Breast epithelium (tissue), 4 donors: Measurements from ENCODE around the gene ZNF691. TPM values are rescaled to one million over a fixed set of nuclear protein-coding genes. Genes with fewer than 3 reads are reported as not detected.

Experiments used
- DNase-seq, 2 donors: peaks; one replicate each; pipeline ENCODE4 v3.0.0-alpha.2; 2019; ENCODE audit warnings: low spot score in 2 of 2
- H3K27ac ChIP-seq, 2 donors: fragments of 200-600 bp; sonication (generic) in 1 of 2; one replicate each; pipeline ENCODE4 v1.5.1; 2016 to 2019; ENCODE audit warnings: mild to moderate bottlenecking in 1 of 2
- H3K27me3 ChIP-seq, 2 donors: fragments of 200-600 bp; sonication (generic) in 1 of 2; one replicate each; pipeline versions ENCODE4 v1.5.1 to v1.6.0; 2017 to 2019; ENCODE audit warnings: control low read depth in 1 of 2, mild to moderate bottlenecking in 1 of 2
- H3K36me3 ChIP-seq: fragments of 200-600 bp; one replicate; pipeline ENCODE4 v1.5.1; 2019
- H3K4me1 ChIP-seq, 2 donors: fragments of 200-600 bp; sonication (generic); one replicate each; pipeline ENCODE4 v1.5.1; 2016 to 2019; ENCODE audit warnings: control low read depth in 1 of 2
- H3K4me3 ChIP-seq, 3 donors: fragments of 200-600 bp; sonication (generic); 1 replicate in 2 of 3; 2 replicates in 1 of 3; pipeline ENCODE4 v1.5.1; 2016 to 2019; ENCODE audit warnings: mild to moderate bottlenecking in 3 of 3, moderate library complexity in 2 of 3
- H3K9me3 ChIP-seq, 2 donors: fragments of 200-600 bp; sonication (generic) in 1 of 2; one replicate each; pipeline ENCODE4 v1.5.1; 2016 to 2019; ENCODE audit warnings: control low read depth in 1 of 2
- POLR2A ChIP-seq: fragments of 450-650 bp; IDR thresholded peaks from one replicate; pipeline ENCODE4 v1.6.1; 2016; ENCODE audit warnings: antibody characterized with exemption, mild to moderate bottlenecking, moderate library complexity
- POLR2AphosphoS5 ChIP-seq, 3 donors: sonication (generic); formaldehyde crosslinking; IDR thresholded peaks; one replicate each; pipeline ENCODE4 v1.6.1; 2017; ENCODE audit warnings: antibody characterized with exemption in 3 of 3
- intact Hi-C: fragments of 100-400 bp; cut with DNase I; formaldehyde crosslinking; loops from one replicate; pipeline ENCODE4 v1.15.1; 2023; ENCODE audit warnings: low total_unique reads
- total RNA-seq, 3 donors: library from RNA; depleted of rRNA; stranded (reverse); fragments of >200 nt; gene quantifications; one replicate each; pipeline ENCODE4 v1.1.0, GENCODE V29; 2016
- TF ChIP-seq, protein P1 (sequence below), 3 donors: fragments of 450-650 bp; IDR thresholded peaks; one replicate each; pipeline ENCODE4 v1.5.1; 2016 to 2017; ENCODE audit warnings: antibody characterized with exemption in 3 of 3, mild to moderate bottlenecking in 3 of 3, moderate library complexity in 3 of 3

Gene ZNF691
- total RNA-seq, 3 donors from 2014 or later = 5.8 to 18.4 (median 10.5) TPM

DNA sequence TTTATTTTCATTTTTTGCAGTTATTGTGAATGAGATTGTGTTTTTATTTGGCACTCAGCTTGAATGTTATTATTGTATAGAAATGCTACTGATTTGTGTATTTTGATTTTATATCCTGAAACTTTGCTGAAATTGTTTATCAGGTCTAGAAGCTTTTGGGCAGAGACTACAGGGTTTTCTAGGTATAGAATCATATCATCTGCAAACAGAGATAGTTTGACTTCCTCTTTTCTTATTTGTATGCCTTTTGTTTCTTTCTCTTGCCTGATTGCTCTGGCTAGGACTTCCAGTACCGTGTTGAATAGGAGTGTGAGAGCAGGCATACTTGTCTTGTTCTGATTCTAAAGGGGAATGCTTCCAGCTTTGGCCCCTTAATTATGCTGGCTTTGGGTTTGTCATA is 27.3 kb downstream of the ZNF691 start:
- no peak for DNase-seq

GRCh38 chr1:42876009-42876408 is 29.6 kb downstream of the ZNF691 start:
- peaks cover 0 to 6% of the 10 kb centered on the region in 2 donors for H3K9me3 ChIP-seq
- H3K36me3 ChIP-seq = no peaks in the 10 kb centered on the region
- H3K27me3 ChIP-seq = no peaks in the 10 kb centered on the region
- no peaks in the 10 kb centered on the region for H3K4me1 ChIP-seq
- TF ChIP-seq, protein P1, sequence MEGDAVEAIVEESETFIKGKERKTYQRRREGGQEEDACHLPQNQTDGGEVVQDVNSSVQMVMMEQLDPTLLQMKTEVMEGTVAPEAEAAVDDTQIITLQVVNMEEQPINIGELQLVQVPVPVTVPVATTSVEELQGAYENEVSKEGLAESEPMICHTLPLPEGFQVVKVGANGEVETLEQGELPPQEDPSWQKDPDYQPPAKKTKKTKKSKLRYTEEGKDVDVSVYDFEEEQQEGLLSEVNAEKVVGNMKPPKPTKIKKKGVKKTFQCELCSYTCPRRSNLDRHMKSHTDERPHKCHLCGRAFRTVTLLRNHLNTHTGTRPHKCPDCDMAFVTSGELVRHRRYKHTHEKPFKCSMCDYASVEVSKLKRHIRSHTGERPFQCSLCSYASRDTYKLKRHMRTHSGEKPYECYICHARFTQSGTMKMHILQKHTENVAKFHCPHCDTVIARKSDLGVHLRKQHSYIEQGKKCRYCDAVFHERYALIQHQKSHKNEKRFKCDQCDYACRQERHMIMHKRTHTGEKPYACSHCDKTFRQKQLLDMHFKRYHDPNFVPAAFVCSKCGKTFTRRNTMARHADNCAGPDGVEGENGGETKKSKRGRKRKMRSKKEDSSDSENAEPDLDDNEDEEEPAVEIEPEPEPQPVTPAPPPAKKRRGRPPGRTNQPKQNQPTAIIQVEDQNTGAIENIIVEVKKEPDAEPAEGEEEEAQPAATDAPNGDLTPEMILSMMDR (IDR thresholded peaks at IDR 0.05) = no peak
- no peak for TF ChIP-seq POLR2AphosphoS5 (IDR thresholded peaks at IDR 0.05)
- TF ChIP-seq POLR2A = no peak
- intact Hi-C loops = no loop called here
- H3K4me3 ChIP-seq = no peak overlapping the region
- no peak overlapping the region for H3K27ac ChIP-seq
- DNase-seq = no peak

More for the DNA sequence above, 27.3 kb downstream of the ZNF691 start:
- H3K9me3 ChIP-seq = peaks cover 0 to 6% of the 10 kb centered on the region in 2 donors
- H3K4me1 ChIP-seq = no peaks in the 10 kb centered on the region
- TF ChIP-seq, protein P1 (IDR thresholded peaks at IDR 0.05) = no peak
- TF ChIP-seq POLR2A = no peak
- no peak for TF ChIP-seq POLR2AphosphoS5 (IDR thresholded peaks at IDR 0.05)
- no peaks in the 10 kb centered on the region for H3K27me3 ChIP-seq
- intact Hi-C loops = no loop called here
- no peaks in the 10 kb centered on the region for H3K36me3 ChIP-seq
- H3K27ac ChIP-seq = no peak overlapping the region
- no peak overlapping the region for H3K4me3 ChIP-seq

DNA sequence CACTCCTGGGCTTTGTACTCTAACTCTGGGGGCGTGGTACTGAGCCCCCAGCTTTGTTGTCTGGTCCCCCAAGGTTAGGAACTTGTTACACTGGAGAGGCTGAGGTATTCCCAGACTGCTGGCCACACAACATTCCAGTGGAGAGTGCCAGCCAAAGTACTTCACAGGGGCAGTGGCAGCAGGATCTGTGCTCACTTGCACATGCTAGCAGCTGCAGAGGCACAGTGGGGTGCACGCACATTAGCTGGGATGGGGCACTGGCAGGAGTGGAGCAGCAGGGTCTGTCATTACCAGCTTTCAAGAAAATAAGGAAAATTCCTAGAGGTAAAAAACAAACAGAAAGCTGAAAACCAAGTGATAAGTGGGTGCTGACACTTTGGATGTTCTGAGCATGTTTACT is 31.0 kb downstream of the ZNF691 start:
- Histone ChIP-seq H3K4me1 (no peaks in the 10 kb centered on the region), H3K36me3 (no peaks in the 10 kb centered on the region), H3K27me3 (no peaks in the 10 kb centered on the region), H3K27ac (no peak overlapping the region), H3K9me3 (peaks cover 0 to 6% of the 10 kb centered on the region in 2 donors), H3K4me3 (no peak overlapping the region)
- intact Hi-C loops = no loop called here
- TF ChIP-seq, protein P1 (IDR thresholded peaks at IDR 0.05) = no peak
- TF ChIP-seq POLR2AphosphoS5 (IDR thresholded peaks at IDR 0.05) = no peak
- no peak for TF ChIP-seq POLR2A
- no peak for DNase-seq

- TF ChIP-seq, protein P1 (IDR thresholded peaks at IDR 0.05) = no peak
- TF ChIP-seq POLR2A = no peak
- TF ChIP-seq POLR2AphosphoS5 (IDR thresholded peaks at IDR 0.05) = no peak
- no peaks in the 10 kb centered on the region for H3K36me3 ChIP-seq
Measured at GRCh38 chr1:42880384-42880783, 34.0 kb downstream of the ZNF691 start.

DNA sequence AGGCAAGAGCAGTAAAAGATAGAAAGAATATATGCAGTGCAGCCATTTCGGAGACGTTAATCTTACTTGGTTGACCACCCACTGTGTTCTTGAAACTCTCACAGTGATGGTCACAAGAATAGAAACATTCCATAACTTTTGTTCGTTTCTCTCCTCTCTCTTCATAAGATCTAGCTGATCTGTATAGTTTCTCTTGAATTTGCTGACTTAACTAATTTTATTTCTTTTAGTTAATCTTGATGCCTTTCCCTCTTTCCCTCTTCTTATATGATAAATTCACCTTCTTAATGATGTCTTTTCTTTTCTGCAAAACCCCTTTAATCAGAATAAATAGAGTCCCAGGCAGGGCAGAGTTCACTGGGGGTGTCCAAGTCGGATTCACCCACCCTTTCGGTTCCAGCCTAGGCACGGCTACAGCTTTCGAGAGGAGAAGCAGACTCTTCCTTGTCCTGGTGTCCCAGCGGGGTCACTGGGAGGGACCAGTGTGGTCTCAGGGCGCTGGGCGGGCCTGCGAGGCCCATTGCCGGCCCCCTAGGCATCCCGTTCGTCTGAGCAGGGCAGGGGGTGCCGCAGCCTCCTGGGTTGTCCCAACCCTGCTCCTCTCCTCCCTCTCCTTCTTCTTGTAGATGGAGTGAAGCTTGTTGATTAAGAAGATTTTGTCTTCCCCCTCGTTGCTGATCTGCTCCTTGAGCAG is 39.8 kb downstream of the ZNF691 start:
- TF ChIP-seq POLR2AphosphoS5 (IDR thresholded peaks at IDR 0.05) (no peak), POLR2A (no peak)
- TF ChIP-seq, protein P1 (IDR thresholded peaks at IDR 0.05) = no peak
- Histone ChIP-seq H3K36me3 (no peaks in the 10 kb centered on the region), H3K4me3 (no peak overlapping the region), H3K4me1 (no peaks in the 10 kb centered on the region), H3K9me3 (no peaks in the 10 kb centered on the region), H3K27me3 (no peaks in the 10 kb centered on the region), H3K27ac (no peak overlapping the region)
- intact Hi-C loops = no loop called here
- DNase-seq = no peak

More at GRCh38 chr1:42880384-42880783, 34.0 kb downstream of the ZNF691 start:
- Histone ChIP-seq H3K4me1 (no peaks in the 10 kb centered on the region), H3K9me3 (no peaks in the 10 kb centered on the region), H3K27ac (no peak overlapping the region), H3K27me3 (no peaks in the 10 kb centered on the region), H3K4me3 (no peak overlapping the region)
- intact Hi-C loops = no loop called here
- no peak for DNase-seq
